SU-DHL-6 (cell line): Measurements from ENCODE around the gene ME2.

ENCODE experiments used
- H2AFZ ChIP-seq: fragments of 200-600 bp; sonication (generic); 2 replicates; pipeline ENCODE4 v1.6.1; 2014; ENCODE audit warnings: low read depth, mild to moderate bottlenecking, moderate library complexity, mixed read lengths, antibody characterized with exemption, low read length; ENCODE audit not compliant: severe bottlenecking
- H3F3A ChIP-seq: fragments of 200-600 bp; shearing (Covaris generic); 2 replicates; pipeline ENCODE4 v1.6.0; 2016; ENCODE audit warnings: antibody characterized with exemption, mild to moderate bottlenecking; ENCODE audit not compliant: insufficient read depth
- H3K27ac ChIP-seq: fragments of 200-600 bp; sonication (generic); 2 replicates; pipeline ENCODE4 v1.5.1; 2016; ENCODE audit warnings: low read depth, mild to moderate bottlenecking, low read length, moderate library complexity, mixed read lengths
- H3K27me3 ChIP-seq: fragments of 200-600 bp; sonication (generic), shearing (Covaris generic); 2 replicates; pipeline ENCODE4 v1.6.0; 2014; ENCODE audit warnings: mild to moderate bottlenecking, low read length
- H3K36me3 ChIP-seq: fragments of 200-600 bp; sonication (generic); 2 replicates; pipeline ENCODE4 v1.6.1; 2014; ENCODE audit warnings: mild to moderate bottlenecking, low read length, mixed read lengths
- H3K4me2 ChIP-seq: fragments of 300-600, 200-600 bp; shearing (Covaris generic), sonication (generic); 2 replicates; pipeline ENCODE4 v1.6.0; 2014; ENCODE audit warnings: low read length, low read depth, mild to moderate bottlenecking; ENCODE audit not compliant: poor library complexity, severe bottlenecking
- H3K4me3 ChIP-seq: fragments of 200-600 bp; sonication (generic); 2 replicates; pipeline ENCODE4 v1.5.1; 2014; ENCODE audit warnings: antibody characterized with exemption, low read length, mild to moderate bottlenecking, mixed read lengths; ENCODE audit not compliant: insufficient read depth, poor library complexity, severe bottlenecking
- H3K79me2 ChIP-seq: fragments of 200-600 bp; sonication (generic); 2 replicates; pipeline ENCODE4 v1.6.1; 2014; ENCODE audit warnings: mild to moderate bottlenecking, low read length, moderate library complexity; ENCODE audit not compliant: insufficient read depth
- H3K9ac ChIP-seq: fragments of 200-600 bp; sonication (generic); 2 replicates; pipeline ENCODE4 v1.7.0; 2014; ENCODE audit warnings: mild to moderate bottlenecking, low read length
- H3K9me2 ChIP-seq: fragments of 200-600 bp; sonication (generic); replicated peaks from 2 replicates; pipeline ENCODE4 v1.6.1; 2014; ENCODE audit warnings: low read length; ENCODE audit not compliant: insufficient read depth
- H3K9me3 ChIP-seq: fragments of 200-600 bp; sonication (generic); 2 replicates; pipeline ENCODE4 v1.6.1; 2014; ENCODE audit warnings: low read length, mixed read lengths; ENCODE audit not compliant: insufficient read depth
- H4K20me1 ChIP-seq: fragments of 200-600 bp; sonication (generic); 2 replicates; pipeline ENCODE4 v1.6.1; 2014; ENCODE audit warnings: low read depth, mild to moderate bottlenecking, antibody characterized with exemption, low read length, moderate library complexity, mixed read lengths
- EZH2phosphoT487 ChIP-seq: fragments of 200-600 bp; sonication (generic), shearing (Covaris generic); conservative IDR thresholded peaks from 2 replicates; pipeline ENCODE4 v1.6.1; 2018; ENCODE audit warnings: mild to moderate bottlenecking, antibody characterized with exemption, low read length, moderate library complexity, mixed read lengths
- TF ChIP-seq, protein P1 (sequence below): fragments of 200-600 bp; sonication (generic); IDR thresholded peaks from one replicate; pipeline ENCODE4 v1.5.1; 2017; ENCODE audit warnings: antibody characterized with exemption, mild to moderate bottlenecking, low read length, moderate library complexity; ENCODE audit not compliant: insufficient read depth, poor library complexity, severe bottlenecking

Gene ME2

DNA sequence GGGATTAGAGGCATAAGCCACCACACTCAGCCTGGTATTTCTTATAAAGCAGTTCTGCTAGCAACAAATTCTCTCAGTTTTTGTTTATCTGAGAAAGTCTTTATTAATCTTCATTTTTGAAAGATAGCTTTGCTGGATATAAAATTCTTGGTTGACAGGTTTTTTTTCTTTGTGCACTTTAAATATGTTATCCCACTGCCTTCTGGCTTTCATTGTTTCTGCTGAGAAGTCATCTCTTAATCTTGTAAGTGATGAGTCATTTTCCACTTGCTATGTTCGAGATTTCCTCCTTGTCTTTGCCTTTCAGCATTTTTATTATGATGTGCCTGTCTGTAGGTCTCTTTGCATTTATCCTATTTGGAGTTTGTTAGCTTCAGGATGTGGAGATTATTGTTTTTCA lies 83.1 kb downstream of the ME2 start:
- Histone ChIP-seq H3F3A (no peaks in the 10 kb centered on the region), H3K79me2 (no peaks in the 10 kb centered on the region)
- no peak for TF ChIP-seq EZH2phosphoT487
- TF ChIP-seq, protein P1, sequence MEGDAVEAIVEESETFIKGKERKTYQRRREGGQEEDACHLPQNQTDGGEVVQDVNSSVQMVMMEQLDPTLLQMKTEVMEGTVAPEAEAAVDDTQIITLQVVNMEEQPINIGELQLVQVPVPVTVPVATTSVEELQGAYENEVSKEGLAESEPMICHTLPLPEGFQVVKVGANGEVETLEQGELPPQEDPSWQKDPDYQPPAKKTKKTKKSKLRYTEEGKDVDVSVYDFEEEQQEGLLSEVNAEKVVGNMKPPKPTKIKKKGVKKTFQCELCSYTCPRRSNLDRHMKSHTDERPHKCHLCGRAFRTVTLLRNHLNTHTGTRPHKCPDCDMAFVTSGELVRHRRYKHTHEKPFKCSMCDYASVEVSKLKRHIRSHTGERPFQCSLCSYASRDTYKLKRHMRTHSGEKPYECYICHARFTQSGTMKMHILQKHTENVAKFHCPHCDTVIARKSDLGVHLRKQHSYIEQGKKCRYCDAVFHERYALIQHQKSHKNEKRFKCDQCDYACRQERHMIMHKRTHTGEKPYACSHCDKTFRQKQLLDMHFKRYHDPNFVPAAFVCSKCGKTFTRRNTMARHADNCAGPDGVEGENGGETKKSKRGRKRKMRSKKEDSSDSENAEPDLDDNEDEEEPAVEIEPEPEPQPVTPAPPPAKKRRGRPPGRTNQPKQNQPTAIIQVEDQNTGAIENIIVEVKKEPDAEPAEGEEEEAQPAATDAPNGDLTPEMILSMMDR: no peak

DNA sequence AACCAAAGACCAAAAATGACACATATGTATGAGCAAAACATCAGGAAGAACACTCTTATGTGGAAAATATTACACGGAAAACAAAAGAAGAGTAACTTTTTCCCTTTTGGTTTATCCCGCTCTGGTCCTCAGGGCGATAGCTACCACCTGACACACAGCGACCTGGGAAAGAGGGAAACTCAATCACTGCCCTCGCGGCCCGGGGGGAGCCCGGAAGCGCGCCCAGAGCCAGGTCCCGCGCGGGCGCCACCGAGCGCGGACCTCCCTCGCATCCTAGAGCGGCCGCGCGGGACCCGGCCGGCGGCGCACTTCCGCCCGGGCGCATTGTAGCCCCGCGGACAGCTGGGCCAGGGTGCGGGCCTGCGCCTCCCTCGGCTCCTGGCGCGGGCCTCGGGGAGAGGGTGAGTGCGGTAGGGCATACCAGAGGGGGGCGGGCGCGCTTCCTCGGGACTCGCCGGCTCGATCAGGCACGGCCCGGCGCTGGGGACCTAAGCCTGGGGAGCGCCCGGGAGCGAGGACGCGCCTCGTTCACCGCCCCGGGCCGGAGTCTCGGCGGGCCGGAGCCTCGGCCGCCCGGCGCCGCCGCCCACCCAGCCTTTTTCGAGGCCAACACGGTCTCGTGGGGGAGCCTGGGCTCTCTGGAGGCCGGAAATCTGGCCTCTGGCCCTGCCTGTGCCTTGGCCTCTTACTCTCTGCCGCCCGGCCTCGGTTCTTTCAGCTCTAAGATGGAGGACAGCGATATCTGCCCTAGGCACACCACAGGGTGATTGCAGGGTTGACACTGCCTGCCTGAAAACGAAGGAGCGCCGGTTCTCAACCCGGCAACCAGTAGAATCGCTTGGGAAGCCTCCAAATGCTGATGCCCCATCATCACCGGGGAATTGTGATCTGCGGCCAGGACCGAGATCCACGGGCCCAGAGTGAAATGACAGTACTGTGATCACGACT lies 89.1 kb downstream of the ME2 start, which contains the start of gene ELAC1:
Gene ELAC1 (plus strand): TSS at position 327 of the 948 bp plus-strand sequence. CDS start 6,365 bp downstream, outside the sequence.
- peak within 1 kb of the TSS; percentile 24 for H3K27ac ChIP-seq
- H3K27me3 ChIP-seq: no peaks in the 10 kb centered on the region
- peak within 1 kb of the TSS; percentile 91 for H3K9ac ChIP-seq
- peak within 1 kb of the TSS; percentile 87 for H3K4me3 ChIP-seq
- peak within 1 kb of the TSS; percentile 70 for H3K4me2 ChIP-seq
- H3K36me3 ChIP-seq: no peaks in the 10 kb centered on the region
- peaks cover 4% of the 10 kb centered on the region; the same call in 1 of the 2 replicates for H3K9me3 ChIP-seq
- TF ChIP-seq, protein P1: no peak
- no peak for TF ChIP-seq EZH2phosphoT487
- H3F3A ChIP-seq: 0 out of 2 replicates have a peak, but pooled peaks cover 3% of the 10 kb centered on the region
- H2AFZ ChIP-seq: peak within 1 kb of the TSS; percentile 97
- no peaks in the 10 kb centered on the region for H3K79me2 ChIP-seq
- no peaks in the 10 kb centered on the region for H3K9me2 ChIP-seq
- no peaks in the 10 kb centered on the region for H4K20me1 ChIP-seq

More for the DNA sequence above, 83.1 kb downstream of the ME2 start:
- Histone ChIP-seq H3K9me2 (no peaks in the 10 kb centered on the region), H3K4me3 (peak overlapping the region; percentile 1), H3K36me3 (peaks cover 7% of the 10 kb centered on the region; the same call in 1 of the 2 replicates), H3K27me3 (0 out of 2 replicates have a peak, but pooled peaks cover 3% of the 10 kb centered on the region), H3K9me3 (peaks cover 25% of the 10 kb centered on the region; the same call in 1 of the 2 replicates), H3K4me2 (no peak overlapping the region), H2AFZ (no peak overlapping the region), H4K20me1 (no peaks in the 10 kb centered on the region), H3K9ac (no peak overlapping the region), H3K27ac (no peak overlapping the region)

DNA sequence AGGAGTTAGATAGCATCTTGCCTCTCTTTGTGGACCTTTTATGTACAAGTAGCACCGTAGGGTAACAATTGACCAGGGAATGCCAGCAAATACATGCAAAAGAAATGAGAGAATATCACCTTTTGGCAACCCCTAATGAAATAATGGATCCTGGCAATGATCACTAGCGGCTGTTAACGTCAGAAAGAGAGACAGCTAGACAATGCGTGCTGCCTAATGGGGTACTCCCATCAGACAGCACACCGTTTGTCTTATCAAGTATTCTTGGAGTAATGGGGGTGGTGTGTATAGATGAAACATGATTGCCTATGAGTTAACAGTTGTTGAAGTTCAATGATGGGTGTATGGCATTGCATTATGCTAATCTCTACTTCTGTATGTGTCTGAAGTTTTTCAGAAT lies 90.5 kb downstream of the ME2 start:
- no peak overlapping the region for H2AFZ ChIP-seq
- H3K4me2 ChIP-seq: peak overlapping the region; percentile 70
- H3K27ac ChIP-seq: no peak overlapping the region
- H3K9ac ChIP-seq: no peak overlapping the region
- H3K79me2 ChIP-seq: no peaks in the 10 kb centered on the region
- 0 out of 2 replicates have a peak, but pooled peaks cover 3% of the 10 kb centered on the region for H3F3A ChIP-seq
- H3K9me2 ChIP-seq: no peaks in the 10 kb centered on the region
- no peaks in the 10 kb centered on the region for H3K9me3 ChIP-seq
- H4K20me1 ChIP-seq: no peaks in the 10 kb centered on the region
- TF ChIP-seq EZH2phosphoT487: no peak
- TF ChIP-seq, protein P1: no peak
- H3K27me3 ChIP-seq: no peaks in the 10 kb centered on the region
- no peak overlapping the region for H3K4me3 ChIP-seq
- H3K36me3 ChIP-seq: no peaks in the 10 kb centered on the region
